PC-3 (cell line): ENCODE results near the gene ADI1. TPM values are rescaled to one million over a fixed set of nuclear protein-coding genes. Genes with fewer than 3 reads are reported as not detected.

Source experiments
- ATAC-seq: fragments of 200-7000 bp; cut with Tn5 transposase; 2 replicates; pipeline ENCODE4 v1.9.1; 2020; ENCODE audit warnings: mild to moderate bottlenecking, moderate library complexity
- BruUV-seq: library from RNA; stranded (reverse); fragments of 400-500 nt; replicated peaks from 2 replicates; lab custom pipeline; 2021; lab: Mats Ljungman, UMichigan
- CTCF ChIA-PET: fragments of 300-600 bp; sonication (Branson Sonifier 250); formaldehyde crosslinking; loops from one replicate; lab custom pipeline; 2022; ENCODE audit warnings: antibody characterized with exemption; lab: Charles Lee
- POLR2A ChIA-PET: fragments of 300-600 bp; sonication (Branson Sonifier 250); formaldehyde crosslinking; loops from one replicate; lab custom pipeline; 2022; ENCODE audit warnings: antibody characterized with exemption; ENCODE audit not compliant: unreplicated experiment; lab: Charles Lee
- DNase-seq: peaks from one replicate; pipeline ENCODE4 v3.0.0-alpha.2; 2015
- H2AFZ ChIP-seq: fragments of 300-600 bp; sonication (generic); 2 replicates; pipeline ENCODE4 v1.6.0; 2016; ENCODE audit warnings: antibody characterized with exemption, low read length
- H3F3A ChIP-seq: fragments of 300-600 bp; sonication (generic); one replicate; pipeline ENCODE4 v1.6.0; 2017; ENCODE audit warnings: antibody characterized with exemption, low read length, control low read depth, mild to moderate bottlenecking; ENCODE audit not compliant: unreplicated experiment
- H3K27ac ChIP-seq: fragments of 300-600 bp; sonication (generic); 2 replicates; pipeline ENCODE4 v1.5.1; 2016; ENCODE audit warnings: mild to moderate bottlenecking, low read length
- H3K27me3 ChIP-seq: fragments of 300-600 bp; sonication (generic); 2 replicates; pipeline ENCODE4 v1.6.1; 2016; ENCODE audit warnings: low read length, mixed read lengths
- H3K36me3 ChIP-seq: fragments of 300-600 bp; sonication (generic); 2 replicates; pipeline ENCODE4 v1.6.1; 2016; ENCODE audit warnings: low read depth, mixed run types, low read length, mixed read lengths
- H3K4me1 ChIP-seq: fragments of 300-600 bp; sonication (generic); 2 replicates; pipeline ENCODE4 v1.5.1; 2016; ENCODE audit warnings: low read length; ENCODE audit not compliant: insufficient read depth
- H3K4me2 ChIP-seq: fragments of 300-600 bp; sonication (generic); 2 replicates; pipeline ENCODE4 v1.6.0; 2016; ENCODE audit warnings: low read length
- H3K4me3 ChIP-seq: fragments of 300-600 bp; sonication (generic); 2 replicates; pipeline ENCODE4 v1.5.1; 2016; ENCODE audit warnings: mild to moderate bottlenecking, low read length, mixed read lengths
- H3K79me2 ChIP-seq: fragments of 300-600 bp; sonication (generic); 2 replicates; pipeline ENCODE4 v1.6.1; 2017; ENCODE audit warnings: low read length, mixed read lengths
- H3K9ac ChIP-seq: fragments of 300-600 bp; sonication (generic); 2 replicates; pipeline ENCODE4 v1.6.0; 2016; ENCODE audit warnings: mild to moderate bottlenecking, low read length
- H3K9me2 ChIP-seq: fragments of 300-600 bp; sonication (generic); replicated peaks from 2 replicates; pipeline ENCODE4 v1.6.1; 2016; ENCODE audit warnings: mixed run types, low read length, mixed read lengths
- H3K9me3 ChIP-seq: fragments of 300-600 bp; sonication (generic); 2 replicates; pipeline ENCODE4 v1.6.1; 2016; ENCODE audit warnings: low read length, mixed read lengths
- H4K20me1 ChIP-seq: fragments of 300-600 bp; sonication (generic); 2 replicates; pipeline ENCODE4 v1.6.1; 2016; ENCODE audit warnings: low read length, mixed read lengths
- CTCF ChIP-seq: fragments of 300-600 bp; sonication (generic); conservative IDR thresholded peaks from 2 replicates; pipeline ENCODE4 v1.5.1; 2017; ENCODE audit warnings: antibody characterized with exemption, low read depth, mild to moderate bottlenecking, low read length
- EZH2 ChIP-seq: fragments of 300-600 bp; sonication (generic); IDR thresholded peaks from one replicate; pipeline ENCODE4 v1.6.1; 2017; ENCODE audit warnings: antibody characterized with exemption, mild to moderate bottlenecking, low read length; ENCODE audit not compliant: unreplicated experiment
- EZH2phosphoT487 ChIP-seq: fragments of 300-600 bp; sonication (generic); IDR thresholded peaks from 2 replicates; pipeline ENCODE4 v1.6.1; 2018; ENCODE audit warnings: mild to moderate bottlenecking, antibody characterized with exemption, low read length, borderline replicate concordance
- intact Hi-C: fragments of 100-400 bp; cut with micrococcal nuclease; formaldehyde crosslinking; loops from 2 replicates; pipeline ENCODE4 v1.9.0; 2023
- total RNA-seq: library from RNA; depleted of rRNA; stranded (reverse); fragments of >200 nt; gene quantifications from 2 replicates; pipeline ENCODE4 v1.2.3, GENCODE V29; 2014

Gene ADI1
- total RNA-seq, 1 experiment from 2014 or later = 97.8 TPM

- Histone ChIP-seq H3K4me3 (no peak overlapping the region), H3F3A (no peaks in the 10 kb centered on the region), H2AFZ (no peak overlapping the region), H3K27ac (no peak overlapping the region), H3K4me1 (no peaks in the 10 kb centered on the region), H3K4me2 (no peak overlapping the region), H3K36me3 (no peaks in the 10 kb centered on the region), H4K20me1 (no peaks in the 10 kb centered on the region), H3K79me2 (no peaks in the 10 kb centered on the region), H3K27me3 (no peaks in the 10 kb centered on the region), H3K9me3 (no peaks in the 10 kb centered on the region), H3K9ac (no peak overlapping the region), H3K9me2 (no peaks in the 10 kb centered on the region)
- DNase-seq (no peak), ATAC-seq (no peak)
- no TSS peak for BruUV-seq
- intact Hi-C loops = no loop called here
- TF ChIP-seq EZH2 (no peak), CTCF (no peak), EZH2phosphoT487 (no peak)
- ChIA-PET POLR2A (no interaction called here), CTCF (no interaction called here)
Observed at GRCh38 chr2:3565117-3565516, 45.8 kb upstream of the ADI1 start.

- no peak overlapping the region for H3K4me3 ChIP-seq
- no peaks in the 10 kb centered on the region for H3K36me3 ChIP-seq
- DNase-seq (no peak), ATAC-seq (no peak)
- H3K27me3 ChIP-seq = no peaks in the 10 kb centered on the region
- peaks cover 10% of the 10 kb centered on the region for H3K79me2 ChIP-seq
- ChIA-PET POLR2A (no interaction called here), CTCF (no interaction called here)
- peaks cover 9% of the 10 kb centered on the region for H3K4me1 ChIP-seq
- H4K20me1 ChIP-seq = no peaks in the 10 kb centered on the region
- no peak overlapping the region for H3K9ac ChIP-seq
- H3F3A ChIP-seq = no peaks in the 10 kb centered on the region
- no peak overlapping the region for H3K4me2 ChIP-seq
- intact Hi-C loops = no loop called here
- no TSS peak for BruUV-seq
- no peak overlapping the region for H2AFZ ChIP-seq
- no peaks in the 10 kb centered on the region for H3K9me2 ChIP-seq
- no peaks in the 10 kb centered on the region for H3K9me3 ChIP-seq
- no peak overlapping the region for H3K27ac ChIP-seq
- TF ChIP-seq EZH2phosphoT487 (no peak), EZH2 (no peak), CTCF (no peak)
Observed at GRCh38 chr2:3563521-3563976, 44.2 kb upstream of the ADI1 start.

GRCh38 chr2:3558205-3559014, 39.1 kb upstream of the ADI1 start, which contains the start of gene RNASEH1:
RNASEH1 (minus strand) TSS chr2:3558333; CDS start chr2:3558260, 73 bp downstream.
- peaks cover 58% of the 10 kb centered on the region for H3K79me2 ChIP-seq
- DNase-seq (peak; percentile 99), ATAC-seq (peak; percentile 99)
- no peaks in the 10 kb centered on the region for H3F3A ChIP-seq
- ChIA-PET CTCF (no interaction called here), POLR2A (interaction anchor here (0.6 to 0.8 kb wide), 2 partner anchors 12 to 35 kb away, joined by 3 to 14 read pairs; no protein-coding TSS in a partner anchor)
- peak within 1 kb of the TSS; percentile 92 for H2AFZ ChIP-seq
- H3K27ac ChIP-seq = peak within 1 kb of the TSS; percentile 63
- H3K36me3 ChIP-seq = peaks cover 31% of the 10 kb centered on the region
- H3K9me3 ChIP-seq = no peaks in the 10 kb centered on the region
- H3K4me3 ChIP-seq = peak within 1 kb of the TSS; percentile 73
- H3K27me3 ChIP-seq = no peaks in the 10 kb centered on the region
- peaks cover 17% of the 10 kb centered on the region for H3K4me1 ChIP-seq
- TSS peak; percentile 82 for BruUV-seq
- H3K9me2 ChIP-seq = no peaks in the 10 kb centered on the region
- TF ChIP-seq CTCF (no peak), EZH2 (no peak), EZH2phosphoT487 (no peak)
- peak within 1 kb of the TSS; percentile 98 for H3K9ac ChIP-seq
- intact Hi-C loops = loop anchor here (1.0 kb wide), 2 partner anchors 17 to 181 kb away; partner anchors contain the start of genes EIPR1 and RPS7
- H4K20me1 ChIP-seq = no peaks in the 10 kb centered on the region
- H3K4me2 ChIP-seq = peak within 1 kb of the TSS; percentile 87
